Measurements from ENCODE around the gene MRPL30. TPM values are rescaled to one million over a fixed set of nuclear protein-coding genes. Genes with fewer than 3 reads are reported as not detected.

The MRPL30 gene
- total RNA-seq, 1 experiment from 2014 or later = 52.6 TPM

DNA sequence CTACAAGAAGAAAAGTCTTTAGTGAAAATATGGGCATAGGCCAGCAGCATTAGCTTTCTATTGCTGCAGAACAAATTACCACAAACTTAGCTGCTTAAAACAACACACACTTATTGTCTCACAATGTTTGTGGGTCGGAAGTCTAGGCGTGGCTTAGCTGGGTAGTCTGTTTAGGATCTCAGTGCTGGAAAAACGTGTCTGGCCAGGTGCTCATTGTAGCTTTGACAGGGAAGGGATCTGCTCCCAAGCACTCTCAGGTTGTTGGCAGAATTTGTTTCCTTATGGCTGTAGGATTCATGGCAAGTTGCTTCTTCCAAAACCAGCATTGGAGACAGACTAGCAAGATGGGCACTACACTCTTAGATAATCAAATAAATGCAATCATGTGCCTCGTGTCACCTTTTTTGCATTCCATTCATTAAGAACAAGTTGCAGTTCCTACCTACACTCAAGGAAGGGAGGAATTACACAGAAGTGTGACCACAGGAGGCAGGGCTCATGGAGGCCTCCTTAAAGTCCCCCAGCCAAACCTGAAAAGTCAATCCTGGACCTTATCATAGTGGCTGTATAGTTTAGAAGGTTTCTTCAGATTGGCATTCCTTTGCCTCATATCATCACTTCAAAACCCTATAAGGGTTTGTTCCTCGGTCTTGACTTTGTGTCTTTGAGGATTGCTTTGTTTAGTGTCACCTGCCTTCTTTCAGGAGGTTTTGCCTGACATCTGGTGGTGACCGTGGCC lies 17.3 kb downstream of the MRPL30 start:
- Histone ChIP-seq H3K79me2 (ENCODE audit: low read depth) (no peaks in the 10 kb centered on the region), H3K27ac (0 out of 2 replicates have a peak overlapping the region, but pooled peaks have one; percentile 10), H2AFZ (no peak overlapping the region), H3K9me3 (ENCODE audit: insufficient read depth, low read depth) (no peaks in the 10 kb centered on the region), H3K27me3 (ENCODE audit: insufficient read depth, low read depth) (no peaks in the 10 kb centered on the region), H3K36me3 (ENCODE audit: low read depth) (peaks cover 20% of the 10 kb centered on the region), H3K4me3 (no peak overlapping the region), H3K9me2 (ENCODE audit: insufficient read depth) (no peaks in the 10 kb centered on the region), H3K4me2 (peak overlapping the region; percentile 24; the same call in 1 of the 2 replicates), H4K20me1 (ENCODE audit: insufficient read depth) (peaks cover 9% of the 10 kb centered on the region), H3F3A (ENCODE audit: insufficient read depth, low read depth) (peaks cover 10% of the 10 kb centered on the region; the same call in 1 of the 2 replicates), H3K4me1 (replicated peaks; ENCODE audit: insufficient read depth) (peaks cover 13% of the 10 kb centered on the region)
- intact Hi-C loops (cut with micrococcal nuclease; ENCODE audit: unreplicated experiment) = no loop called here
- DNase-seq = peak; percentile 23 to 52
- CTCF ChIA-PET = no interaction called here
- POLR2A ChIA-PET (ENCODE audit: unreplicated experiment) = no interaction called here
- TF ChIP-seq EZH2 (IDR thresholded peaks at IDR 0.05; ENCODE audit: low read depth) = no peak
- TF ChIP-seq, protein P1, sequence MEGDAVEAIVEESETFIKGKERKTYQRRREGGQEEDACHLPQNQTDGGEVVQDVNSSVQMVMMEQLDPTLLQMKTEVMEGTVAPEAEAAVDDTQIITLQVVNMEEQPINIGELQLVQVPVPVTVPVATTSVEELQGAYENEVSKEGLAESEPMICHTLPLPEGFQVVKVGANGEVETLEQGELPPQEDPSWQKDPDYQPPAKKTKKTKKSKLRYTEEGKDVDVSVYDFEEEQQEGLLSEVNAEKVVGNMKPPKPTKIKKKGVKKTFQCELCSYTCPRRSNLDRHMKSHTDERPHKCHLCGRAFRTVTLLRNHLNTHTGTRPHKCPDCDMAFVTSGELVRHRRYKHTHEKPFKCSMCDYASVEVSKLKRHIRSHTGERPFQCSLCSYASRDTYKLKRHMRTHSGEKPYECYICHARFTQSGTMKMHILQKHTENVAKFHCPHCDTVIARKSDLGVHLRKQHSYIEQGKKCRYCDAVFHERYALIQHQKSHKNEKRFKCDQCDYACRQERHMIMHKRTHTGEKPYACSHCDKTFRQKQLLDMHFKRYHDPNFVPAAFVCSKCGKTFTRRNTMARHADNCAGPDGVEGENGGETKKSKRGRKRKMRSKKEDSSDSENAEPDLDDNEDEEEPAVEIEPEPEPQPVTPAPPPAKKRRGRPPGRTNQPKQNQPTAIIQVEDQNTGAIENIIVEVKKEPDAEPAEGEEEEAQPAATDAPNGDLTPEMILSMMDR (conservative IDR thresholded peaks at IDR 0.05) = no peak
- no TSS peak for BruUV-seq (replicated peaks)

GRCh38 chr2:99200076-99200800 lies 19.3 kb downstream of the MRPL30 start:
- peaks cover 13% of the 10 kb centered on the region for H3K4me1 ChIP-seq (replicated peaks; ENCODE audit: insufficient read depth)
- peaks cover 10% of the 10 kb centered on the region; the same call in 1 of the 2 replicates for H3F3A ChIP-seq (ENCODE audit: insufficient read depth, low read depth)
- CTCF ChIA-PET = no interaction called here
- H3K4me2 ChIP-seq = no peak overlapping the region
- POLR2A ChIA-PET (ENCODE audit: unreplicated experiment) = no interaction called here
- no peak for DNase-seq
- no peaks in the 10 kb centered on the region for H3K9me2 ChIP-seq (ENCODE audit: insufficient read depth)
- H3K27ac ChIP-seq = no peak overlapping the region
- intact Hi-C loops (cut with micrococcal nuclease; ENCODE audit: unreplicated experiment) = no loop called here
- no peaks in the 10 kb centered on the region; the same call in 1 of the 2 replicates for H4K20me1 ChIP-seq (ENCODE audit: insufficient read depth)
- H3K36me3 ChIP-seq (ENCODE audit: low read depth) = peaks cover 6% of the 10 kb centered on the region
- TF ChIP-seq, protein P1 (conservative IDR thresholded peaks at IDR 0.05) = no peak
- TF ChIP-seq EZH2 (IDR thresholded peaks at IDR 0.05; ENCODE audit: low read depth) = no peak
- H3K79me2 ChIP-seq (ENCODE audit: low read depth) = no peaks in the 10 kb centered on the region
- no peaks in the 10 kb centered on the region for H3K27me3 ChIP-seq (ENCODE audit: insufficient read depth, low read depth)
- peaks cover 4% of the 10 kb centered on the region for H3K9me3 ChIP-seq (ENCODE audit: insufficient read depth, low read depth)
- H2AFZ ChIP-seq = no peak overlapping the region
- H3K4me3 ChIP-seq = no peak overlapping the region
- BruUV-seq (replicated peaks) = no TSS peak

DNA sequence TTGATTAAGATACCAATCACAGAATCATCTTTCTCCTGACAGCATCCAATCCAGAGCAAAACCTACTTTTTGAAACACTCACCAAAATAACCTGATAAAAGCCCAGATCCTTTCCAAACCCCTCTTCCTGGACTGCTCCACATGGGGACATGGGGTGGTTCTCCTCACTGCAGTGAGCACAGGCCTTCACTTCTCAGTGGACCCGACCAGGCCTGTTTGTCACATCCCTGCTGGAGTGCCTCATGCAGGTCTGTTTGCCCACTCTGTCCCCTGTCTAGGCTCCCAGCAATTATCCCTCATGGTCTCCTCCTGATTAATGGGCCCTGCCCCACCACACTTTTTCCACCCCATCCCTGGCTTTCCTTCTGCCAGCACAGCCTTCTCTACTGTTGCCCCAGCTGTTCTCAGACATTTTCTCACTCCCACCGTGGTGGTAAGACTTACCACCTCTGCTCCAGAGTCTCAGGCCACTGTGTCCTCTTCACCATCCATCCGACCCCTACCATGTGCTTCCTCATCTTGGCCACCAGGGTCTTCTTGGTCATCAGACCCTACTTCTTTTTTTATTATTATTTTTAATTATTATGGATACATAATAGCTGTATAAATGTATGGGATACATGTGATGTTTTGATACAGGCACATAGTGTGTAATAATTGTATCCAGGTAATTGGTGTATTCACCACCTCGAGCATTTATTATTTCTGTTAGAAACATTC lies 21.1 kb downstream of the MRPL30 start:
- H3K4me1 ChIP-seq (replicated peaks; ENCODE audit: insufficient read depth) = peaks cover 13% of the 10 kb centered on the region
- TF ChIP-seq EZH2 (IDR thresholded peaks at IDR 0.05; ENCODE audit: low read depth) = no peak
- TF ChIP-seq, protein P1 (conservative IDR thresholded peaks at IDR 0.05) = peak; percentile 34; the same call in 1 of the 2 replicates
- H3K27ac ChIP-seq = no peak overlapping the region
- no peak overlapping the region for H2AFZ ChIP-seq
- no peaks in the 10 kb centered on the region for H3K9me2 ChIP-seq (ENCODE audit: insufficient read depth)
- DNase-seq = no peak
- TSS peak; percentile 7 for BruUV-seq (replicated peaks)
- H4K20me1 ChIP-seq (ENCODE audit: insufficient read depth) = no peaks in the 10 kb centered on the region; the same call in 1 of the 2 replicates
- H3K4me2 ChIP-seq = no peak overlapping the region
- intact Hi-C loops (cut with micrococcal nuclease; ENCODE audit: unreplicated experiment) = no loop called here
- H3K27me3 ChIP-seq (ENCODE audit: insufficient read depth, low read depth) = no peaks in the 10 kb centered on the region
- no peaks in the 10 kb centered on the region; the same call in 1 of the 2 replicates for H3K36me3 ChIP-seq (ENCODE audit: low read depth)
- peaks cover 10% of the 10 kb centered on the region; the same call in 1 of the 2 replicates for H3F3A ChIP-seq (ENCODE audit: insufficient read depth, low read depth)
- no peak overlapping the region for H3K4me3 ChIP-seq
- H3K79me2 ChIP-seq (ENCODE audit: low read depth) = no peaks in the 10 kb centered on the region
- peaks cover 14% of the 10 kb centered on the region for H3K9me3 ChIP-seq (ENCODE audit: insufficient read depth, low read depth)
- ChIA-PET POLR2A (ENCODE audit: unreplicated experiment) (interaction anchor here (0.5 kb wide), 1 partner anchor 58 kb away, joined by 3 read pairs; no protein-coding TSS in a partner anchor), CTCF (no interaction called here)

Measured in PC-9 (cell line).